B cell (primary cell): Measurements from ENCODE around the gene C2CD2L.

Source experiments
- EZH2 ChIP-seq: IDR thresholded peaks from 2 replicates; pipeline ENCODE4 v1.6.1; 2012; ENCODE audit warnings: borderline replicate concordance, low read depth, mild to moderate bottlenecking, moderate library complexity, low read length; ENCODE audit not compliant: insufficient read depth, poor library complexity, severe bottlenecking
- TF ChIP-seq, protein P1 (sequence below): fragments of 200-600 bp; IDR thresholded peaks from one replicate; pipeline ENCODE4 v1.8.0; 2022; ENCODE audit warnings: antibody characterized with exemption, mild to moderate bottlenecking

DNA sequence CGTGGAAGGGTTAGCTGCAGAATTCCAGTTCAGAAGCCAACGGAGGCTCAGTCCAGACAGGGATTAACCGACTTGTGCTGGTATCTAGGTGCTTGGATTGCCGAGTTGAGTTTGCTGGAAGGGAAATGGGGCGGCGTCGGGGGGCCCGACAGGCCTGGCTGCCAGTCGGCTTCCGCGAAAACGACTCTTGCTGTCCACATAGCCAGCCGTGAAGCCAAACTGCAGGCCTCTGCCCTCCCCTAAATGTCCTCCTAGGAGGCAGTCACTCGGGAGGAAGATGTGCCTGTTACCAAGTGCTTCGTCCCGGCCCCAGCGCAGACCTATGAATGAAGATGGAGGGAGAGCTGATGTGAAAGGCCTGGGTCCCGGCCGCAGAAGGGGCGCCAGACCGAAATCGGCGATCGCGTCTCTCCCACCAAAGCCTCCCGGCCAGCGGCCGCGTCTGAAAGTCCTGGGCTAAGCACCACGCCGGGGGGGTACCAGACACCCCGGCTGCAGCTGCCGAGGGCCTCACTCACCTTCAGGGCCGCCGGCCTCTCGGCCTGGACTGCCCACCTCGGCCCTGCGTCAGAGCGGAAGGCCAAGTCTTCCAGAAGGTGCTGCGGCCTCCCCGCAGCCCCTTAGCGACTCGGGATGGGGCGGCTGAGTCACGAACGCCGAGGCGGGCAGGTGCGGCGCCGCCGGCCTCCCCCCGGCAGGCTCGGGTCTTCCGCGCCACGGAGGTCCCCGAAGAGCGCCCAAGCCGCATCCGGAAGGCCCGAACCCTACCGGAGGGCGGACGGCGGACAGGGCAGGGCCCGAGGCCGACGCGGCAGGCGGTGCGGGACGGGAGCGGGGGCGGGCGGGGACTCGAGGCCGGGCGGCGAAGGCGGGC lies 13.0 kb upstream of the C2CD2L start:
- TF ChIP-seq, protein P1, sequence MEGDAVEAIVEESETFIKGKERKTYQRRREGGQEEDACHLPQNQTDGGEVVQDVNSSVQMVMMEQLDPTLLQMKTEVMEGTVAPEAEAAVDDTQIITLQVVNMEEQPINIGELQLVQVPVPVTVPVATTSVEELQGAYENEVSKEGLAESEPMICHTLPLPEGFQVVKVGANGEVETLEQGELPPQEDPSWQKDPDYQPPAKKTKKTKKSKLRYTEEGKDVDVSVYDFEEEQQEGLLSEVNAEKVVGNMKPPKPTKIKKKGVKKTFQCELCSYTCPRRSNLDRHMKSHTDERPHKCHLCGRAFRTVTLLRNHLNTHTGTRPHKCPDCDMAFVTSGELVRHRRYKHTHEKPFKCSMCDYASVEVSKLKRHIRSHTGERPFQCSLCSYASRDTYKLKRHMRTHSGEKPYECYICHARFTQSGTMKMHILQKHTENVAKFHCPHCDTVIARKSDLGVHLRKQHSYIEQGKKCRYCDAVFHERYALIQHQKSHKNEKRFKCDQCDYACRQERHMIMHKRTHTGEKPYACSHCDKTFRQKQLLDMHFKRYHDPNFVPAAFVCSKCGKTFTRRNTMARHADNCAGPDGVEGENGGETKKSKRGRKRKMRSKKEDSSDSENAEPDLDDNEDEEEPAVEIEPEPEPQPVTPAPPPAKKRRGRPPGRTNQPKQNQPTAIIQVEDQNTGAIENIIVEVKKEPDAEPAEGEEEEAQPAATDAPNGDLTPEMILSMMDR: no peak
- no peak for TF ChIP-seq EZH2
